ENCODE measurements around the gene ZNF580.

DNA sequence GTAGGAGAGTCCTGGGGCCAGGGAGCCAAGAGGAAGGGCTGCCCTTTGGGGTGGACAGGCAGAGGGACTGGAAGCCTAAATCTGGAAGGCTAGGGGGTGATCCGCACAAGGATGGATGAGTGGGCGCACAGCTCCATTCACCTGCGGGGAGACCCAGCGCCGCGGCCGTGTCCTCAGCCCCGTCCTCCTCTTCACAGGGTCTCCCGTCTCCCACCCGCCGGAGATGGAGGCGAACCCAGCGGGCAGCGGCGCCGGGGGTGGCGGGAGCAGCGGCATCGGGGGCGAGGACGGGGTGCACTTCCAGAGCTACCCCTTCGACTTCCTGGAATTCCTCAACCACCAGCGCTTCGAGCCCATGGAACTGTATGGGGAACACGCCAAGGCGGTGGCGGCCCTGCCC lies 27.4 kb upstream of the ZNF580 start:
- TF ChIP-seq, protein P1, sequence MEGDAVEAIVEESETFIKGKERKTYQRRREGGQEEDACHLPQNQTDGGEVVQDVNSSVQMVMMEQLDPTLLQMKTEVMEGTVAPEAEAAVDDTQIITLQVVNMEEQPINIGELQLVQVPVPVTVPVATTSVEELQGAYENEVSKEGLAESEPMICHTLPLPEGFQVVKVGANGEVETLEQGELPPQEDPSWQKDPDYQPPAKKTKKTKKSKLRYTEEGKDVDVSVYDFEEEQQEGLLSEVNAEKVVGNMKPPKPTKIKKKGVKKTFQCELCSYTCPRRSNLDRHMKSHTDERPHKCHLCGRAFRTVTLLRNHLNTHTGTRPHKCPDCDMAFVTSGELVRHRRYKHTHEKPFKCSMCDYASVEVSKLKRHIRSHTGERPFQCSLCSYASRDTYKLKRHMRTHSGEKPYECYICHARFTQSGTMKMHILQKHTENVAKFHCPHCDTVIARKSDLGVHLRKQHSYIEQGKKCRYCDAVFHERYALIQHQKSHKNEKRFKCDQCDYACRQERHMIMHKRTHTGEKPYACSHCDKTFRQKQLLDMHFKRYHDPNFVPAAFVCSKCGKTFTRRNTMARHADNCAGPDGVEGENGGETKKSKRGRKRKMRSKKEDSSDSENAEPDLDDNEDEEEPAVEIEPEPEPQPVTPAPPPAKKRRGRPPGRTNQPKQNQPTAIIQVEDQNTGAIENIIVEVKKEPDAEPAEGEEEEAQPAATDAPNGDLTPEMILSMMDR (IDR thresholded peaks at IDR 0.05), result no peak
- TF ChIP-seq POLR2A (IDR thresholded peaks at IDR 0.05), result no peak
